Activated effector memory CD4-positive, alpha-beta T cell treated with Interleukin-2 at 50 U/mL for 16 hours (primary cell): ENCODE measurements around the gene KBTBD4.

Source experiments
- DNase-seq: peaks from one replicate; pipeline ENCODE4 v3.0.0-alpha.2; 2020

Gene KBTBD4

DNA sequence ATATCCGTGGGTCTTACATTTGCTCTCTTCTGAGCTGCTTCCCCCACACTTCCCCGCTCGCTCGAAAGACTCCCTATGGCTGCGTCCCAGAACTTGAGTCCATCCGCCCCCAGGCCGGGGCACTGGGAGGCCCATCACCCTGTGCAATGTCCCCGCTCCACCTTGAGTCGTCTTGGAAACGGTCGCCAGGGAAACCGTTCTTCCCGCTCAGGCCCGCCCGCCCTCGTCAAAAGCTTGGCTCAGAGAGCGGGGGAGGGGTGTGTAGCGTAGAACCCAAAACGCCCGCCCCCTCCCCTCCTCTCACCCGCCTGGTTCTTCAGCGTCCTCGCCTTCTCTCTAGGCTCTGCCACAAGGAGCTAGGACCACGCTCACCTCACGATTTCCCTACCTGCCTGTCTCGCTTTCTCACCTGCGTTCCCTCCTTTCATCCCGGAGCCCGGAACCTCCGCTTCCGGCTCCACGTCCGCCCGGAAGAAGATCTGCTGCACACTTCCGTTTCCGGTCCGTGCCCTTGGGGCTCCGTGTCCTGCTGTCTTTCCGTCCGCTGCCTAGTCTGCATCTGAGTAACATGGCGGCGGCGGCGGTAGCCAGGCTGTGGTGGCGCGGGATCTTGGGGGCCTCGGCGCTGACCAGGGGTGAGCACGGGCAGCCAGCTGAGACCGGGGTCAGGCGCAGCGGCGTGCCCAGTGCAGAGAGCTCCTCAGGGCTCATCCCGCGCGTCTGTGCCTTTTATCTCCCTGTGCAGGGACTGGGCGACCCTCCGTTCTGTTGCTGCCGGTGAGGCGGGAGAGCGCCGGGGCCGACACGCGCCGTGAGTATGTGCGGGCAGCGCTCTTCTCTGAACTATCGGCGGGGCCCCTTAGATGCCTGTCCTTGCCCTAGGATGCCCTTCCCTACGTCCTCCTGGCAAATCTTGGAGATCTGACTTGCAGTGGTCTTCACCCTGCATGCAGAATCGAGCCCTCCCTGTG, at the start of gene KBTBD4, which contains the start of gene NDUFS3:
Gene KBTBD4, minus strand, starts transcription at position 447 of the 971 bp plus-strand sequence. Its CDS starts 19 bp downstream, at position 428.
Gene NDUFS3, plus strand, starts transcription at position 551 of the 971 bp plus-strand sequence. Its CDS starts 18 bp downstream, at position 569.
- DNase-seq = peak; percentile 84

DNA sequence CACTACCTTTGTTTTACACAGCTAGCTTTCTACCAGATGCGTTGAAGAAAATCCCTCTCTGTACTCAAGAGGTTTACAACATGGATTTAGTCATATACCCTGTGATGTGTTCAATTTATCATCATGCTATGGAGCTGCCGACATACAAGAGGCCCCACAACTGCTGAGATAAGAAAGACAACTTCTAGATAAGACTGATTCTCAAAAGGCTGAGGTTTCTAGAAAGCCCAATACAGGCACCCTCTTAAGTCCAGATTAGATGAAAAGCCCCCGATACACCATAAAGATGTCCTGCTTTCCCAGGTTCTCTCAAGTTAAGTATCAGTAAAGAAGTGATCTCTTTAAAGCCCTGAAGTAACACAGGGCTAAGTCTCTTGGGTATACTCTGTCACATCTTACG, 49.3 kb upstream of the KBTBD4 start:
- no peak for DNase-seq

DNA sequence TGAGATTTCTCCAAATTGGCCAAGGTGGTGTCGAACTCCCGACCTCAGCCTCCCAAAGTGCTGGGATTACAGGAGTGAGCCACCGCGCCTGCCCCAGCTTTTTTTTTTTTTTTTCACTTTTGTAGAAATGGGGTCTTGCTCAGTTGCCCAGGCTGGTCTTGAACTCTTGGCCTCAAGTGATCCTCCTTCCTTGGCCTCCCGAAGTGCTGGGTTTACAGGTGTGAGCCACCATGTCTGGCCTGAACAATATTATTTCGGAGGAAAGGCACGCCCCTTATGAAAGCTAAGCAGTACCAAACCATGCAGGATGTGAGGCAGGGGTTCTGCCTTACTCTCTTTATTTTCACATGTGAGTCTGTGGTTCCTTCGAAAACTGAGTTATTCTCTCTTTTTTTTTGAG, 47.5 kb upstream of the KBTBD4 start:
- DNase-seq = no peak

DNA sequence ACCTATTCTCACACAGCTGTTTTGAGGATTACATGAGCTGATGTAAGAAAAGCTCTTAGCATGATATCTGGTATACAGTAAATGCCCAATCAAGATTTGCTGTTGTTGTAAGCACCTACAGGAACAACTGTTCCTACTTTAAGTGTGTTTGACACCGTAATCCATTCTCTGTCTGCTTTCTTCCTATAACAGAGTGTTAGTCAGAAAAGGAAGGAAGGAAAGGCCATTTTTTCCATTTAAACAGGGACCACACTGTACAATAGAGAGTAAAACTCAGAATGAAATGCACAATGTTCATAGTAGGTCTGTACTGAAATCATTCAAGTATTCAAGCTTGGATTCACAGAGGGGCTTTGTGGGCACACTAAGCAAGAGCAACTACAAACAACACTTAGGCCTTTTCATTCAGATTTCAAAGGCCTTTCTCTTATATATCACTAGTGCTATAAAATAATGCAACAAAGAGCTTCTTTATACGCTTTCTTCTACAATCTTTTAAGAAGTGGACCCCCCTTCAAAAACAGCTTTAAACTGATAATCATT, 42.1 kb upstream of the KBTBD4 start:
- no peak for DNase-seq

DNA sequence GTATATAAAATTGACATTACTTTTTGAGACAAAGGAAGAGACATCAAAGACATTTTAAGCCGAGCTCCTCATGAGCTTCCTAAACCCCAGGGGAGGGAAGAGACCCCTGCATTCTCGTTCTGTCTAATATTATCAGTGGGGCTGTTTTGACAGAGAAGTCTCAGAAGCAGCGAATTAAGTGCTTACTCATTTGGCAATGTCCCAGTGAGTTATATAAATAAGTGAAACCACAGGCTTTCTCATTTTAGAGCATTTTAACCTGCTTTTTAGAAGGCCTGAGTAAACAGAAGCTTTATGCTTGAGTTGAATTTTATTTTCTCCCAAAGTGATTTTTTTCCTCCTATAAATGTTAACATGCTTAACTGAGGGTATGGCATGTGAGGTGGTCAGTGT, 38.6 kb upstream of the KBTBD4 start:
- DNase-seq = no peak

DNA sequence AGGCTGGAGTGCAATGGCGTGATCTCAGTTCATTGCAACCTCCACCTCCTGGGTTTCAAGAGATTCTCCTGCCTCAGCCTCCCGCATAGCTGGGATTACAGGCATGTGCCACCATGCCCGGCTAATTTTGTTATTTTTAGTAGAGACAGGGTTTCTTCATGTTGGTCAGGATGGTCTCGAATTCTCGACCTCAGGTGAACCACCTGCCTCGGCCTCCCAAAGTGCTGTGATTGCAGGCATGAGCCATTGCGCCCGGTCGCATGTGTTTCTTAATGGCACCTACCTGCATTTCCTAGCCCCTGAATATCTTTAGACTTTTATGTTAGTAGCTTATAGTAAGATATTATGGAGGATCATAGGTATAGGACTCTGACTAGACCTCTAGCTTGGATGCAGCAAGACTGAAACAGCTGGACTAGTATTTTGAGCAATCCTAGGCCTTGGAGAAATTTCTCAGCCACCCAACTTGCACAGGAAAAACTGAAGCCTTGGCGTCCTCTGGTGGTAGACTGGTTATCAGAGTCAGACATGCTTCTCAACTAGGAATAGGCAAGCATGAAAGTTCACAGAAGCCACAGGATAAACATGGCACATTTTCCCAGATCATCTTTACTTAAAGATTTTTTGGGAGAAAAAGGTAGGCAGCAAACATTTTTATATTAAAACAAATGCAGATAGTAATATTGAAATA, 38.1 kb upstream of the KBTBD4 start:
- no peak for DNase-seq

DNA sequence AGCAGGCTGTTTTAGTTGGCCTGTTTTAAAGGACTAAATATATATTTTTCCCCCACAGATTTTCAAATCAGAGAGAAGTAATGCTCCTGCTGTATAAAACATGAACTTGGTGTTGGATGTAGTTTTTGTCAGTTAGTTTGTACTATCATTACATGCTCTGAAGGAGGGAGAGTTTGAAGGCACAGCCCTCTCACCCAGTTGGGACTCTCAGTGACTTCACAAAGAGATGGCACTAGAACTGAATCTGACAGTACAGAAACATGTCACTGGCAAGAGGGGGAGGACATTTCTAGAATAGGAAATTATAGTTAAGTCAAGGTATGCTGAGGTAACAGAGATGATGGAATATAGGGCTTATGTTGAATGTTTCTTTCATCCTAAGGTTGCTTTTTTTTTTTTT, 36.5 kb upstream of the KBTBD4 start:
- DNase-seq = no peak

DNA sequence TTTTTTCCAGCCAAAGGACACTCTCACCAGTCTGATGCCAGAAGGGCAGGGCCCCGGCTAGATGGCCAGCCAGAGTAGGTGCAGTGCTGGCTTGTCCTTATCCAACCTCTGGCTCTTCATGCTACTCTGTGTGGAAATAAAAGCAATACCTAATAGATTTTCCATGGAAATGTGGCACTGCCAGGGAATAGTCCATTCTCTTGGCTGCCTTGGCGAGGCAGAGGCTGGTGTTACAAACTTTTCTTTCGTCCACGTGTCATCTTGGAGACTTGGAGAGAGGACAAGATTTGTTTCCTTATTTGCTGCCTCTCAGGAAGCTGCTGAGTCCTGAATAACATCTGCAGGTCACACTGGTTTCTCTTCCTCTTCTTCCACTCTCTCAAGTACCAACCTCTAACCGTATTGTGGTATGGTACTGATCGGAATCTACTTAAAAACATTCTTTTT, 32.6 kb upstream of the KBTBD4 start:
- no peak for DNase-seq

DNA sequence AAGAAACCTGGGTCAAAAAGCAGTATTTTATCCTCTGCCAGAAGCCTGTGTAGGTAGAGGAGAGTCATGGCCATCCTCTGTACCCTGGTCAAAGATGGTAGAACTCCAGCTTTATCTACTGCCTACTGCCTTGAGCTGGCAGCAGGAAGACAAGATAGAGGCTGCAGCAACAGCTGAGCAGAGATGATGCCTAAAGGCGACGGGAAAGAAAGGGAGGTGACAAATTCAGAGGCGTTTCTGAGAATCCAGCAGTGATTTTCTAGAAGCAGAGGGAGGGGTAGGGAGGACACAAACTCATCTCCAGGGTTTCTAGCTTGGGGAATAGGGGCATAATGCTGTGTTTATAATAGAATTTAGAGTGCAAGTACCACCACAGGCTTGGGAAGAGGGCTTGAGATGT, 30.9 kb upstream of the KBTBD4 start:
- no peak for DNase-seq

DNA sequence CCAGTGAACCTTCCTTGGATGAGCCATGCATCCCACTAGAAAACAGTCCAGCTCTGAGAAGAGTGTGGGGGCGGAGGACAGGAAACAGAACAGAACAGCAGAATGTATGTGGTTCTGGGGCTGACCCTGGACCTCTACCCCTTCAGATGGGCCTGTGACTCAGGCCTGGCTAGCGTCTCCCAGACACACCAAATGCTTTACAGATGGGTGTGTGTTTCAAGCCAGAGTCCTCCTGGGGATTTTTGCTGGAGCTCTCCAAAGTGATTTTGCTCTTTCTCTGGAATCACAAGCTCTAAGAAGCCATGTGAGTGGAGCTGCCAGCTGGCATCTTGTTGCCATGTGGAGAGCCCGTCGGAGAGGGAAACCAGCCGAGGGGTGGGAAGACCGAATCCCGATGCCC, 28.6 kb upstream of the KBTBD4 start:
- no peak for DNase-seq

DNA sequence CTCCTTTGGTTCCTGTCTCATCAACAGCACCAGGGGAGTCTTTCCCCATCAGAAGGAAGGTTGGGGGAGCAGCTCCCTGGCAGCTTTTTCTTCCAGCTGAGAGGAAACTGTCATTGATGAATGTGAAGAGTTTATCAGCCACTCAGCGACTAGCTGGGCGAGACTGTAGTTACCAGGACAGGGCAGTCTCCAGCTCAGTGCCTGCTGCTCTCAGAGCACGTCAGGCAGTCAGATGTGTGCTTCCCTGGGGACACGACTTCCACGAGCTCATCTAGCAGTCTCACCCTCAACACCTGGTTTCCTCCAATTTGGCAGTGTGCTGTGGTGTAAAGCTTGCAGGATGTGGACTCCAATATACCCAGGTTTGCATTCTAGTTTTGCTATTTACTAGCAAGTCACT, 28.0 kb upstream of the KBTBD4 start:
- DNase-seq = no peak

DNA sequence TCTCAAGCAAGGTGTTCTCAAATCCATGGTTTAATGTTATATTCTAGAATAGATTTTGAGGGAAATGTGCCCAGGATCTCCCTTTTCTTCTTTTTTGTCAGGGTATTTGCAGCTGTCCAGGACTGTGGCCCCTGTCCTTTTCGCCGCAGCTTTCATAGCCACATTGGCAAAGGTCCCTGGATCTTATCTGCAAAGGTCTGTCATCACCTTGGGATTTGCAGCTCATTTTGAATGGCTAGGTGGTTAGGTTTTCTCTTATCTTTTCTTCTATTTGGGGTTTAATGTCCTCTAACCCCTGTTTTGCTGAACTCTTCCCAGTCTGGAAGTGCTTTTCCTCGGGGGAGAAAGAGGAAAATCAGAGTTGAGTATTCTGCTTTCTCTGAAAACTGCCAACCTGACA, 27.2 kb upstream of the KBTBD4 start:
- no peak for DNase-seq

DNA sequence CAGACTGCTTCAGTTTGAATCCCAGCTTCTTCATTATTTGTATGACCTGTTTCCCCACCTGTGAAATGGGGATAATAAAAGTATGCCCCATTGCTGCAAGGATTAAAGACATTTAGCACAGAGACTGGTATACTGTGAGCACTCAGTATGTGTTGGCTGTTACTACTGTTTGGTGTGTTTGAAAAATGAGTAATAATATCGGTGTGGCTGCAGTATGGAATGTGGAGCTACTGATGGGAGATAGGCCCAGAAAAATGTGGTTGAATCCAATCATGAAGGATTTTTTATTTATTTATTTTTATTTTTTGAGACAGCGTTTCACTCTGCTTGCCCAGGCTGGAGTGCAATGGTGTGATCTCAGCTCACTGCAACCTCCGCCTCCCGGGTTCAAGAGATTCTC, 24.5 kb upstream of the KBTBD4 start:
- no peak for DNase-seq

DNA sequence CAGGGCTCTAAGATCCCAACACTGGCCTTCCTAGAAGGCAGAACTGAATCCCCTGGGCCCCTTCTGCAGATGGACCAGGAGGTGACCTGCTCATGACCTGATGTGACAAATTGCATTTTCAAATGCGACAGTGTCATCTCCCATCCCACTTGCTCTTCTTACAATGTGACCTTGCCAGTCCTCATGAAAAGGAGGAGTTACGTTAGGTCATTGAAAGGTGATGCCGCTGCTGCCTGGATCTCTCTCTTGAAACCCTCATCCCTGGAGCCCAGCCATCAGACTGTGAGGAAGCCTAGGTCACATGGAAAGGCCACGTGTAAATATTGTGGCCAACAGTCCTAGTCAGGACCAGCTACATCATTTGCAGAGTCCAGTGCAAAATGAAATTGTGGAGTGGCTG, 21.1 kb upstream of the KBTBD4 start:
- DNase-seq = no peak

DNA sequence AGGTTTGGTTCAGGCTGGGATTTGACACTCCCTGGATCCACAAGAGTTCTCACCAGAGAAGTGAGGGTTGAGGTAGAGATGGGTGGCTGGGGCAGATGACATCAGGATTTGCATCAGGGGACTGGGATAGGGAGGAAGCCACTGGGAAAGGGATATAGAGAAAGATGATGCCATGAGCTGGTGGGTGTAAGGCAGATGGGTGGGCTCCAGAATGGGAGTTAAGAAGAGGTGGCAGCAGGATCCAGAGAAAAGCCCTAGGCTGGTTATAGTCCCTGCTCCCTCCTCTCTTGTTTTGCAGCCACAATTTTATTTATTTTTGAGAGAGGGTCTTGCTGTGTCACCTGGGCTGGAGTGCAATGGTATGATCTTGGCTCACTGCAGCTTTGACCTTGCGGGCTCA, 17.2 kb upstream of the KBTBD4 start:
- no peak for DNase-seq

DNA sequence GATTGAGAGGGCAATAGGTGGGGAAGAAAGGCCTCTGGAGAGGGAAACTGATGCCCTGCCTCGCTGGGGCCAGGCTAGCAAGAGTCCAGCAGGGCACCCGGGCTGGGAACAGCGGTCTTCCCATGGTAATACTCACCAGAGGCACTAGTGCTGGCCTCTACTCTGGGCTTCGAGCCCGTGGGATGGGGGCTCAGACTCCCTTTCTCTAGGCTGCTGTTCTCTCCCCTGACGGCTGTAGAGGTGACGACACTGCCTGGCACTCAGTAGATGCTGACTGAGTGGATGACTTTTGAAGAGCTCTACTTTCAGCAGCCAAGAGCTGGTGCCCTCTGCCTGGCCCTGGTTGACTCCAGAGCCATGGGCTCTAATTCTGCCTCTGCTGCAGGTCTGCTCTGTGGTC, 16.3 kb upstream of the KBTBD4 start:
- DNase-seq = no peak

DNA sequence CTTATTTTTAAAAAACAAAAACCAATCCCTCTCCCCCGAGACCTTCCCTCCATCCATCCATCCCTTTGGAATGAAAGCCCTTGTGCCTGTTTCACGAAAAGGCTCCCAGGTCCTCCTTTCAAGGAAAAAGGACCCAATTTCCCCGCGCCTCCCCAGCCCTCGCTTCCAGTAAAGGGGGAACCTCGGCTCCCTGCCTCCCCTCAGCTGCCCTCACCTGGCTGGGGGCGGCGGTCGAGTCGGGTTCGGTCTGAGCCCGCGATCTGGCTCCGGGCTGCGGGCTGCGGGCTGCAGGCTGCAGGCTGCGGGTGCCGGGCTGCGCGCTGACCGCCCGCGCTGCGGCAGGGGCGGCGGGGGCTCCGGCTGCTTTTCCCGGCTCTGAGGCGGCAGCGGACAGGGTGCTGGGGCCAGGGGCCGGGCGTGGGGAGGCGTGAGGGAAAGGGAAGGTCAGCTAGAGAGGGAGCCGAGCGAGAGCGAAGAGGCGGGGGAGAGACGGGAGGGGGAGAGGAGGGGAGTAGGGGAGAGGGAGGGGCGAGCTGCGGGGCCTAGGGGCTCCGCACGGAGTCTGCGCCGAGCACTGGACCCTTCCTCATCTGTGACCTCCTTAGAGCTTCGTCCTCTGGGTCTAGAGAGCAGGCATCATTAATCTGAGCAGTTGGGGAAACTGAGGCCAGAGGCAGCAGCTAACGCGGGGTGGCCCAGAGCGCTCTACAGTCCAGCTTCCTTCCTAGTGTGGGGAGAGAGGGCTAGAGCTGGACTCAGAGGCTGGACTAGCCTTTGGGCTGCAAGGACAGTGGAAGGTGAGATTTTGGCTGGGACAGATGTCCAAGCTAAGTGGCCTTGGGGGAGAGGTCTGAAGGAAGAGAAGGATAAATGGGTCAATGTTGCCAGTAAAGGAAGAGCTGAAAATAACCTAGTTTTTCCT, 15.4 kb upstream of the KBTBD4 start, which contains the start of gene C1QTNF4:
Gene C1QTNF4, minus strand, starts transcription at position 478 of the 922 bp plus-strand sequence. CDS start 3,601 bp downstream, outside the sequence.
- DNase-seq = no peak

DNA sequence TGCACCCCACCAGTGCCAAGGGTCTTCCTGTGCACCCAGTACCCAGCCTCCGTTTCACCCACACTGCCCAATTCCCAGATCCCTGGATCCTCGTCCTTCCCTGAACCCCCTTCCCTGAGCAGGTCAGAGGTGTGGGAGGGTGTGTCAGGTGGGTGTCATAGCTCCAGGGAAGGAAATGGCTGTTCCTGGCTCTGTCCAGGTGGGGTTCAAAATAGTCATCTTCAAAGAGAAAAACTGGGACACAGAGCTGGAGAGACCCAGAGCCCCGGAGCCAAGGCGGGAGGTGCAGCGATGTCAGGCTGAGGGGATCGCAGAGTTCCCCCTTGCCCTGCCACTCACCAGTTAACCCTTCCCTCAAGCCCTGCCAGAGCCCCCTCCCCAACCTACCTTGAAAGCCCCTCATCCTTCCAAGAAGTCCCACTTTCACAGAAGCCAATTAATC, 14.7 kb upstream of the KBTBD4 start:
- DNase-seq = no peak

DNA sequence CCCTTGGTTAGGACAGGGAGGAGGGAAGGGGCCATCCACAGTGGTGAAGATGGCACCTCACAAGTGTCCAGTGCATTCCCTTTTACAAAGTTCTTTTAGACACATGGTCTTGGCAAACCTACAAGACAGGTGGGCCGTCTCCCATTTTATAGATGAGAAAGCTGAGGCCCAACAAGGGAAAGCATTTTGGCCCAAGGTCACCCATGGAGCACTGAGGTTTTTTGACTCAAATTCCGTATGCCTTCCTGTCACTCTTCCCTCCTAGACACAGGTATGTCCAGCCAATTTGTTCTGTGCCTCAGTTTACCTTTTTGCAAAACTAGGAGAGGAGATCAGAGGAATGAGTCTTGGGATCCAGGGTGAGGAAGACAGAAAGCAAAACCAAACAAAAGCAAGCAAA, 14.2 kb upstream of the KBTBD4 start:
- DNase-seq = no peak

DNA sequence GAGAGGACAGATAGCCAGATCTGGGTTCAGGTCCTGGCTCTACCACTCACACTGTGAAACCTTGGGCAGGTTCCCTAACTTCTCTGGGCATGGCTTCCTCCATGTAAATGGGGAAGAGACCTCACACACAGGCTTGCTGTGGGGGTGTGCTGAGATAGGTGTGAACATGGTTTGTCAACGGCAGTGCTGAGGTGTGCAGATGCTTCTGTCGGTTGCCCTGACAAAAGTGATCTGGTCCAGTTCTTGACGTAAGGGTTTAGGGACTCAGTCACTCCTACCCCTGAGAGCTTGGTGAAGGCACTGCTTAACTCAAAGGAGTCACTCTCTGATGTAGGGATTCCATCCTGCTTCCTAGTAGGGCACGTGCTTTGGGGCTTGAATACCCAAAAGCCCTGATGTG, 13.5 kb upstream of the KBTBD4 start:
- no peak for DNase-seq

DNA sequence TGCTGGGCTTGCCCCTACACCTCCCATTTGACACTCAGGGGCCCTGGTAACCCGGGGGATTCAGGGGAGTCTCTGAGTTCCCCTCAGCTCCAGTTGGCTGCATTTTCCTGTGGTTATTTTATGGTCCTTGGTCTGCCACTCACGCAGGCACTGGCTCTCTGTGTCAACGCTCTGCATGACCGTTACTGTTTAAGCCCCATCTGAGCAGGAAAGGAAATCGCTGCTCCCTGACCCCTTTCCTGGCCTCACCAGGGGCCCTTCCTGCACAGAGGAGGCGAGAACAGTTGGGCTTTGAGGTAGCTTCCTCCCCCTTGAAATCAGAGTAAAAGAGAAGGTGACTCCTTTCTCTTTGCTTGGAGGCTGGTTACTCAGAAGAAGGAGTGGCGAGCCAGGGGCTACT, 13.0 kb upstream of the KBTBD4 start:
- DNase-seq = no peak
